Keratinocyte (primary cell): ENCODE data around the gene ARRDC3.

Source experiments
- CTCF ChIP-seq, 3 experiments: IDR thresholded peaks in 1 of 3; conservative IDR thresholded peaks in 1 of 3; optimal IDR thresholded peaks in 1 of 3; 2 replicates in 2 of 3; 3 replicates in 1 of 3; pipeline versions ENCODE3 to v1.5.1; 2011; ENCODE audit warnings: low read length in 3 of 3, mild to moderate bottlenecking in 3 of 3, moderate library complexity in 2 of 3, control low read depth in 1 of 3, inconsistent platforms in 1 of 3; ENCODE audit not compliant: insufficient read depth in 2 of 3; ENCODE audit errors: extremely low read depth in 1 of 3
- EZH2 ChIP-seq: IDR thresholded peaks from one replicate; pipeline ENCODE4 v1.6.1; 2012; ENCODE audit warnings: inconsistent platforms, mild to moderate bottlenecking, low read length, moderate library complexity

DNA sequence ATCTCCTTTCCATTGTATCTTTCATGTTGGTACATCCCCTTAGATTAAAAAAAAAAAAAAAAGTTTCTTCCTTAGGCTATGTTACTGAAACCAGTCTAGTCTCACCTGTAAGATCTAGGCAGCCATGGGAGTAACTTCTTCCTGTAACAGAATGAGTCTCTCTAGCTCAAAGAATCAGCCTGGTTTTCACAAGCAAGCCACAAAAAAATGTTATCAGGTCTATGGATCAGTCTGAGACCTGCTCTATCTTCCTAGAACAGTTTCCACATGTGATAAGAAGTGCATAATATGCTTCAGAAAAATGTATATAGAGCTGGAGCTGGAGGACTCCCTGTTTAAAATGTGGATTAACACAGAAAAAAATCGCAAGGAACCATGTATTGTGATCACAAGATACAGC lies 53.8 kb downstream of the ARRDC3 start:
- TF ChIP-seq CTCF (optimal IDR thresholded peaks at IDR 0.05 in 1 of 3, IDR thresholded peaks at IDR 0.05 in 1 of 3, conservative IDR thresholded peaks at IDR 0.05 in 1 of 3; ENCODE audit: extremely low read depth in 1 of 3, insufficient read depth in 2 of 3, low read length in 3 of 3) (no peak), EZH2 (no peak)
